A549 (cell line): ENCODE results near the gene BRD1. TPM values are rescaled to one million over a fixed set of nuclear protein-coding genes. Genes with fewer than 3 reads are reported as not detected.

Source experiments
- ATAC-seq, 2 experiments: fragments of 200-7000 bp in 1 of 2; fragments of >200 bp in 1 of 2; cut with Nextera tagmentation in 1 of 2; cut with Tn5 transposase in 1 of 2; 3 replicates each; pipeline versions ENCODE4 v1.8.0 to v1.9.1; 2018 to 2020; ENCODE audit warnings: mild to moderate bottlenecking in 1 of 2, moderate library complexity in 1 of 2
- CTCF ChIA-PET: fragments of 300-600 bp; sonication (Branson Sonifier 250); formaldehyde crosslinking; extraction: SDS; loops from one replicate; lab custom pipeline; 2021; ENCODE audit warnings: antibody characterized with exemption, inconsistent platforms; lab: Yijun Ruan, JAX
- POLR2A ChIA-PET: fragments of 350-600 bp; formaldehyde crosslinking; extraction: SDS; loops from one replicate; lab custom pipeline; 2021; ENCODE audit warnings: antibody characterized with exemption, inconsistent platforms; lab: Yijun Ruan, JAX
- DNase-seq, 2 experiments: peaks; one replicate each; pipeline versions ENCODE4 v3.0.0 to v3.0.0-alpha.2; 2011 to 2016; ENCODE audit warnings: low read depth in 1 of 2, low spot score in 1 of 2
- FAIRE-seq: peaks from 2 replicates; lab custom pipeline; 2011; peaks lifted over from hg19 to GRCh38; lab: Jason Lieb, UNC
- H3K27ac ChIP-seq, 2 experiments: fragments of >200 bp; sonication (Bioruptor Twin); formaldehyde crosslinking; 3 replicates each; pipeline ENCODE4 v1.5.1; 2016 to 2017
- H3K4me1 ChIP-seq: fragments of >200 bp; sonication (Bioruptor Twin); formaldehyde crosslinking; 3 replicates; pipeline ENCODE4 v1.6.1; 2016
- H3K4me2 ChIP-seq: fragments of >200 bp; sonication (Bioruptor Twin); formaldehyde crosslinking; 3 replicates; pipeline ENCODE4 v1.6.1; 2016
- H3K4me3 ChIP-seq: fragments of >200 bp; sonication (Bioruptor Twin); formaldehyde crosslinking; 3 replicates; pipeline ENCODE4 v1.5.1; 2016
- H3K9me3 ChIP-seq: fragments of >200 bp; sonication (Bioruptor Twin); formaldehyde crosslinking; 3 replicates; pipeline ENCODE4 v1.6.1; 2016
- ATOH8 ChIP-seq: fragments of 250-450 bp; sonication (Bioruptor Pico); IDR thresholded peaks from 2 replicates; pipeline ENCODE4 v1.5.0; 2020; ENCODE audit warnings: low read depth, mild to moderate bottlenecking, moderate library complexity
- BCL3 ChIP-seq: fragments of >200 bp; sonication (Bioruptor Twin); formaldehyde crosslinking; IDR thresholded peaks from 3 replicates; pipeline ENCODE4 v1.6.1; 2016
- CBX2 ChIP-seq: fragments of 200-600 bp; sonication (generic); IDR thresholded peaks from 2 replicates; pipeline ENCODE4 v1.6.1; 2016; ENCODE audit warnings: low read depth, mild to moderate bottlenecking, borderline replicate concordance
- EHMT2 ChIP-seq: fragments of 200-600 bp; sonication (generic); IDR thresholded peaks from 2 replicates; pipeline ENCODE4 v1.6.1; 2016; ENCODE audit warnings: antibody characterized with exemption, low read depth, mild to moderate bottlenecking, moderate library complexity
- FOSB ChIP-seq: fragments of 250-450 bp; sonication (Bioruptor Pico); IDR thresholded peaks from 2 replicates; pipeline ENCODE4 v1.5.0; 2020; ENCODE audit warnings: mild to moderate bottlenecking, moderate library complexity
- FOSL2 ChIP-seq, 2 experiments: fragments of 450-650 bp in 1 of 2; fragments of >200 bp in 1 of 2; sonication (Bioruptor Twin) in 1 of 2; formaldehyde crosslinking; IDR thresholded peaks; 2 replicates each; pipeline versions ENCODE4 v1.5.0 to v1.6.1; 2016 to 2020; ENCODE audit warnings: mild to moderate bottlenecking in 1 of 2, moderate library complexity in 1 of 2
- HOXA7 ChIP-seq: fragments of 250-450 bp; sonication (Bioruptor Pico); IDR thresholded peaks from 2 replicates; pipeline ENCODE4 v1.5.0; 2020; ENCODE audit warnings: mild to moderate bottlenecking, moderate library complexity
- HOXB13 ChIP-seq: fragments of 250-450 bp; sonication (Bioruptor Pico); IDR thresholded peaks from 2 replicates; pipeline ENCODE4 v1.5.0; 2020; ENCODE audit warnings: low read depth, mild to moderate bottlenecking, moderate library complexity
- KDM5A ChIP-seq: fragments of 200-600 bp; sonication (generic); IDR thresholded peaks from 2 replicates; pipeline ENCODE4 v1.6.1; 2016; ENCODE audit warnings: antibody characterized with exemption, mild to moderate bottlenecking
- MYC ChIP-seq: IDR thresholded peaks from 2 replicates; pipeline ENCODE4 v1.6.1; 2012; ENCODE audit warnings: mild to moderate bottlenecking, inconsistent platforms, low read length, improper control_type of control experiment, borderline replicate concordance
- NFE2L2 ChIP-seq: fragments of 150-350 bp; conservative IDR thresholded peaks from 2 replicates; pipeline ENCODE4 v1.6.1; 2014; ENCODE audit warnings: low read length
- NPAS2 ChIP-seq: fragments of 250-450 bp; sonication (Bioruptor Pico); IDR thresholded peaks from 2 replicates; pipeline ENCODE4 v1.8.0; 2022; ENCODE audit warnings: mild to moderate bottlenecking, moderate library complexity, borderline replicate concordance
- PBX3 ChIP-seq: IDR thresholded peaks from 2 replicates; pipeline ENCODE4 v1.6.1; 2012
- PHF8 ChIP-seq: fragments of 200-600 bp; sonication (generic); IDR thresholded peaks from 2 replicates; pipeline ENCODE4 v1.6.1; 2016; ENCODE audit warnings: low read depth, mild to moderate bottlenecking, antibody characterized with exemption, moderate library complexity, borderline replicate concordance
- POLR2AphosphoS2 ChIP-seq: conservative IDR thresholded peaks from 2 replicates; pipeline ENCODE4 v1.6.1; 2012; ENCODE audit warnings: low read length, improper control_type of control experiment, inconsistent platforms
- REST ChIP-seq: fragments of 200-600 bp; sonication (generic); IDR thresholded peaks from 2 replicates; pipeline ENCODE4 v1.6.1; 2016; ENCODE audit warnings: antibody characterized with exemption, mild to moderate bottlenecking, moderate library complexity
- SMC3 ChIP-seq: fragments of >200 bp; sonication (Bioruptor Twin); formaldehyde crosslinking; IDR thresholded peaks from 3 replicates; pipeline ENCODE4 v1.6.1; 2018; ENCODE audit warnings: inconsistent platforms
- SREBF2 ChIP-seq: fragments of 450-650 bp; IDR thresholded peaks from 2 replicates; pipeline ENCODE4 v1.6.1; 2014; ENCODE audit warnings: mild to moderate bottlenecking, moderate library complexity
- TP53 ChIP-seq: fragments of 250-450 bp; sonication (Bioruptor Pico); IDR thresholded peaks from 2 replicates; pipeline ENCODE4 v1.5.0; 2021; ENCODE audit warnings: mild to moderate bottlenecking, moderate library complexity
- ZC3H11A ChIP-seq: fragments of 450-650 bp; IDR thresholded peaks from 2 replicates; pipeline ENCODE4 v1.6.1; 2014; ENCODE audit warnings: antibody characterized with exemption, mild to moderate bottlenecking
- ZFP36 ChIP-seq: fragments of 450-650 bp; IDR thresholded peaks from 2 replicates; pipeline ENCODE4 v1.6.1; 2014; ENCODE audit warnings: borderline replicate concordance; ENCODE audit not compliant: partially characterized antibody
- ZNF302 ChIP-seq: fragments of 250-450 bp; sonication (Bioruptor Pico); IDR thresholded peaks from 2 replicates; pipeline ENCODE4 v1.9.0; 2021; ENCODE audit warnings: inconsistent platforms, mild to moderate bottlenecking, moderate library complexity
- ZSCAN20 ChIP-seq: fragments of 250-450 bp; sonication (Bioruptor Pico); IDR thresholded peaks from 2 replicates; pipeline ENCODE4 v1.8.0; 2022; ENCODE audit warnings: mild to moderate bottlenecking, moderate library complexity
- WGBS: methylation state at CpG from one replicate; pipeline ENCODE4 v1.1.6; 2017; ENCODE audit errors: missing lambda C conversion rate; 5-methylcytosine and 5-hydroxymethylcytosine counted together
- polyA plus RNA-seq, 4 experiments: library from polyadenylated mRNA; depleted of rRNA in 3 of 4; stranded (reverse); fragments of >200 nt; fragmentation: RNase III in 1 of 4; extraction: RNeasy Plus Mini Kit Qiagen cat#74134 plus additional on column Dnase treatment in 1 of 4; gene quantifications; 2 replicates in 3 of 4; 3 replicates in 1 of 4; pipeline ENCODE4 v1.2.3, GENCODE V29; 2011 to 2017

The BRD1 gene
- polyA plus RNA-seq, 2 of the 4 experiments (the other 2 are of a cell fraction), result 3.7 to 11.5 TPM

GRCh38 chr22:49756676-49757075, 71.0 kb downstream of the BRD1 start:
- ATAC-seq, result no peak
- Histone ChIP-seq H3K4me2 (no peak overlapping the region), H3K9me3 (no peaks in the 10 kb centered on the region), H3K27ac (no peak overlapping the region), H3K4me3 (no peak overlapping the region), H3K4me1 (no peaks in the 10 kb centered on the region)
- POLR2A ChIA-PET, result no interaction called here
- TF ChIP-seq ZFP36, result no peak
- no peak for TF ChIP-seq HOXA7
- no peak for TF ChIP-seq CBX2
- no peak for TF ChIP-seq SMC3
- CTCF ChIA-PET, result no interaction called here
- WGBS, result 53% methylated on average over 5 of the region's 7 CpGs
- FAIRE-seq, result no peak
- no peak for DNase-seq

GRCh38 chr22:49756201-49756600, 71.5 kb downstream of the BRD1 start:
- H3K9me3 ChIP-seq, result no peaks in the 10 kb centered on the region
- FAIRE-seq, result no peak
- DNase-seq, result no peak
- H3K27ac ChIP-seq, result no peak overlapping the region
- ATAC-seq, result no peak
- no peak overlapping the region for H3K4me3 ChIP-seq
- ChIA-PET POLR2A (interaction anchor here (0.6 kb wide), 1 partner anchor 180 kb away, joined by 6 read pairs; no protein-coding TSS in a partner anchor), CTCF (no interaction called here)
- no peak overlapping the region for H3K4me2 ChIP-seq
- TF ChIP-seq ZFP36 (no peak), REST (no peak), ATOH8 (no peak), BCL3 (no peak), EHMT2 (no peak), PHF8 (no peak), KDM5A (no peak), FOSL2 (IDR thresholded peaks at IDR 0.05) (no peak), FOSL2 (CRISPR knock-in tag; IDR thresholded peaks at IDR 0.05) (no peak), HOXA7 (no peak), POLR2AphosphoS2 (no peak), PBX3 (no peak), ZSCAN20 (CRISPR knock-in tag) (no peak)
- H3K4me1 ChIP-seq, result no peaks in the 10 kb centered on the region
- 53% methylated on average over 3 of the region's 5 CpGs for WGBS

- no peaks in the 10 kb centered on the region for H3K4me1 ChIP-seq
- H3K9me3 ChIP-seq, result no peaks in the 10 kb centered on the region
- TF ChIP-seq ZC3H11A (no peak), BCL3 (no peak), TP53 (no peak), NPAS2 (CRISPR knock-in tag) (no peak), SREBF2 (no peak), ZSCAN20 (CRISPR knock-in tag) (no peak), MYC (no peak), FOSB (CRISPR knock-in tag) (no peak), HOXB13 (CRISPR knock-in tag) (no peak), NFE2L2 (no peak), ZNF302 (CRISPR knock-in tag) (no peak)
- ATAC-seq (no peak), DNase-seq (no peak), FAIRE-seq (no peak)
- WGBS, result 21% methylated on average over 8 of the region's 10 CpGs
- ChIA-PET CTCF (no interaction called here), POLR2A (no interaction called here)
- H3K27ac ChIP-seq, result no peak overlapping the region
- H3K4me3 ChIP-seq, result no peak overlapping the region
- H3K4me2 ChIP-seq, result no peak overlapping the region
These were observed 72.1 kb downstream of the BRD1 start for GRCh38 chr22:49755631-49756001.
